HuH-7.5 (cell line): ENCODE data around the gene CTAGE6.
"Not testable (repeated sequence)": the region's sequence is repeated elsewhere in the genome, so short reads cannot be mapped to it uniquely, and the experiment has no call there.

ENCODE experiments used
- DNase-seq: peaks from one replicate; pipeline ENCODE4 v3.0.0; 2011; ENCODE audit warnings: low spot score

The CTAGE6 gene

DNA sequence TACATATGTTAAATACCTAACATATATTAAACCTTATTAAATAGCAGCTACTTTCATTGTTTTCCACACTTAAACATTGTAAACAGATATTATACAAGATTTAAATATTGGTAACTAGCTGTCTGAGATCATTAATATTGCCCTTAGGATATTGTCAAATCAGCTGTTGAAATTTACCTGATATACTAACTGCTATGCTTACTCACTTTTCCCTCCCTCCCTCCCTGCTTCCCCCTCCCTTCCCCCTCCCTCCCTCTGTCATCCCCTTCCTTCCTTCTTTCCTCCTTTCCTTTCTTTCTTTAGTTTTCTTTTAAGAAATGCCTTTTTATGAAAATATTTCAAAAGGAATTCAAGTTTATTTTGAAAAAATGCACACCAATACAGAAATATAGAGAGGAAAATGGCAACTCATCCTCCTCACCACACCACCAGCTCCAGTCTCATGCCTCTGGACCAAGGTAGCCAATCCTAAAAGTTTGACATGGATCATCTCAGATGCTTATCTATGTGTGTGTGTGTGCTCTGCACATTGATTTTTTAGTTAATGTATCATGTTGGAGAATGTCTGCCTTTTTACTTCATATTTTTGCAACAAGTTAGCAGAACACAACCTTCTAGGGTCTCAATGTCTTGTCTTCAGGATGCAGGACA is 41.8 kb downstream of the CTAGE6 start:
- DNase-seq = not testable (repeated sequence)

DNA sequence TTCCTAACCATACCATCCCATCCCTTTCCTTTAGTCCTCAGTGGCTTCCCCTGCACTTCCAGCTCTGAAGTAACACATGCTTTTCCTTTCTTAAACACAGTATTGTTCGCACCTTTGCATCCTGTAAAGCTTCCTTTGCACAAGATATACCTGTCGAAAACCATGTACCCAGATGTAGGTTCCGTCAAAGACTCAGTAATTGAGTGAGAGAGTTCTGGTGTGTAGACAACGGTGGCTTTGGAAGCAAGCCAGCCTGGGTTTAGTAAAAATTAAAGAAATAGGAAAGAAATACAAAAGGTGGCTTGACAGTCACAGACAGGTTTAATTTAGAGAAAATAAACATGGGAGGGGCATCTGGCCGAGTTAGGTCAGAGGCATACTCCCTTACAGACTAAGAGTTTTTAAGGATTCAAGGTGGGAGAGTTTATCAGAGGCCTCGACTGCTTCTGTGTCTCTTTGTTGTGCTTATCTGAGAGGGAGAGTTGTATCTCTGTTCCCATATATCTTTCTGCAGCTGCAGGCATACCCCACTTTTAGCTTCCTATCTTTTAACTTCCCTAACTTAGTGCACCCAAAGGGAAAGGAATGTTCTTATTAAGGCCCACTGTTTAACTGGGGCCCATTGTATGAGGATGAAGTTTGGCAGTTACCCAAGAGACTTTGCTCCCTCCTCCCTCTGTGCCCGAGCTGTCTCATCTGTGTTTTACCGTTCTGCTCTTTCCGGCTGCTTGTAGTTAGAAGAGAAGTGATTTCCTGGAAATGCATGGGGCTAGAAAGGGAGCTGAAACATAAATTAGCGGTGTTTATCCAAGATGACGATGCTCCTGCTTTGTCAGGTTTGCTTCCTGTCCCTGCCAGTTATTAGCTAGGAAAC is 42.7 kb downstream of the CTAGE6 start:
- DNase-seq = not testable (repeated sequence)

DNA sequence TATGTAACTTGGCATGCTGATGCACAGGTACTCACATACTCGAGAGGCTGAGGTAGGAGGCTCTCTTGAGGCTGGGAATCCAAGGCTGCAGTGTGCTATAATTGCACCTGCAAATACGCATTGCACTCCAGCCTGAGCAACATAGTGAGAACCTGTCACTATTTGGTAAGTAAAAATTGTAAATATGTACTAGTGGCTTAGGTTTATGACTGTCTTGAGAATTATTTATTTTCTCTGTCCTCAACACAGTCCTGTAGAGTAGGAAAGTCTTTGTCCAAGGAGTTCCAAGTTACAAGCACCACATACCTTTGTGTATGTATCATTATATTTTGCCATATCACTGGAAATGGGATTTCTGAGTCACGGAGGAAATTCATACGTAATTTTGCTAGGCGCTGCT is 45.1 kb downstream of the CTAGE6 start:
- not testable (repeated sequence) for DNase-seq

DNA sequence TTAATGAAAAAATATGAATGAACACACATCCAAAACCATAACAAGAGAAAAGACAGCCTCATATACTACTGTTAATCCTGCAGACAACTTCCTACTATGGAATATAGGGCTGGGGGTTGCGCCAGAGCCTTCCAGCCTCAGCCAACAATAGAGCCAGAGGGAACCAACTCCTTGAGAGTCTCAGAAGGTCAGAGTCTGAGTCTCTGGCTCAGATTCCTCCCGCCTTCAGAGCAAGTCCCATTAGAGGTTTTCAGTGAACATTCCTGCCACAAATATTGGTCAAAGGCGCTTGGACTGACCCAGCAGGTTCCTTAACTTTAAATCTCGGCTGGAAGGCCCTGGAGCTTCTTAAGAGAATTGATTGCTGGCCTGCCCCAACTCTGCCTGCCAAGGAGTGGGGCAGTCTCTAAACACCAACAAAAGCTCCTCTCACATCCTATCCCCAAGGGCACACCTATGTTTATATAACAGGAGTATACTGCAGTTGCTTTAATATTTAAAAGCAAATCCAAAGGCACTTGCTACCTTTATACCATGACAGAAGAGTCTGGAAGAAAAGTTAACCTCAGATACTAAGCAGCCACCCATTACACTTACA is 45.7 kb downstream of the CTAGE6 start:
- DNase-seq = not testable (repeated sequence)

DNA sequence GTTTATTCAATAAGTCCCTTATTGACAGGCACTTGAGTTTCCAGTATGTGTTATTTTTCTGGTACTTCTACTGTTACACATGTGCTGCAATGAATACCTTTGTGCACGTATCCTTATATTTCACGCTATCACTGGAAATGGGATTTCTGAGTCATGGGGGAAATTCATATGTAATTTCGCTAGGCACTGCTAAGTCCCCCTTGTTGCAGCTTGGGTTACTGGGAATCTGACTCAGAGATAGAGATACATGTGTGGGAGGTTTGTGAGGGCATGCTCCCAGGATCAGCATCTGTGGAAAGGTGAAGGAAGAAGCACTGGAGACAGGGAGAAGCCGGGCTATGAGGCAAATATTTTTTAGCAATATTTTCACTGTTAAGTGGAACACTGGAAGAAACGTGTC is 47.6 kb downstream of the CTAGE6 start:
- not testable (repeated sequence) for DNase-seq
